Neural progenitor cell (in vitro differentiated cells): ENCODE measurements around the gene DCC. TPM values are rescaled to one million over a fixed set of nuclear protein-coding genes. Genes with fewer than 3 reads are reported as not detected.

Experiments
- DNase-seq: peaks from one replicate; pipeline ENCODE4 v3.0.0-alpha.2; 2016; ENCODE audit warnings: low spot score
- H2AFZ ChIP-seq: fragments of 200-600 bp; sonication (generic); replicated peaks from 2 replicates; pipeline ENCODE4 v1.6.1; 2016; ENCODE audit warnings: antibody characterized with exemption
- H3F3A ChIP-seq: fragments of 200-600 bp; sonication (generic); 2 replicates; pipeline ENCODE4 v1.6.1; 2016; ENCODE audit warnings: antibody characterized with exemption, low read depth
- H3K27ac ChIP-seq: fragments of 200-600 bp; sonication (generic); 2 replicates; pipeline ENCODE4 v1.5.1; 2016; ENCODE audit warnings: mild to moderate bottlenecking
- H3K27me3 ChIP-seq: fragments of 200-600 bp; sonication (generic); 2 replicates; pipeline ENCODE4 v1.6.1; 2016; ENCODE audit warnings: mild to moderate bottlenecking, moderate library complexity
- H3K36me3 ChIP-seq: fragments of 200-600 bp; sonication (generic); 2 replicates; pipeline ENCODE4 v1.5.1; 2016
- H3K4me1 ChIP-seq: fragments of 200-600 bp; sonication (generic); 2 replicates; pipeline ENCODE4 v1.6.1; 2016; ENCODE audit warnings: mixed run types
- H3K4me2 ChIP-seq: fragments of 200-600 bp; sonication (generic); 2 replicates; pipeline ENCODE4 v1.6.1; 2016
- H3K4me3 ChIP-seq: fragments of 200-600 bp; sonication (generic); 2 replicates; pipeline ENCODE4 v1.5.1; 2016
- H3K79me2 ChIP-seq: fragments of 200-600 bp; sonication (generic); 2 replicates; pipeline ENCODE4 v1.6.1; 2016; ENCODE audit warnings: low read depth
- H3K9ac ChIP-seq: fragments of 200-600 bp; sonication (generic); 2 replicates; pipeline ENCODE4 v1.6.1; 2016
- H3K9me3 ChIP-seq: fragments of 200-600 bp; sonication (generic); 2 replicates; pipeline ENCODE4 v1.5.1; 2016; ENCODE audit warnings: low read depth
- H4K20me1 ChIP-seq: fragments of 200-600 bp; sonication (generic); 2 replicates; pipeline ENCODE4 v1.6.1; 2016; ENCODE audit warnings: low read depth
- H3K27ac Mint-ChIP-seq: 3 replicates; pipeline ENCODE4 v1.8.0; 2021; ENCODE audit warnings: mixed read lengths
- H3K27me3 Mint-ChIP-seq: 2 replicates; pipeline ENCODE4 v1.8.0; 2022; ENCODE audit warnings: low read depth, mild to moderate bottlenecking, inconsistent platforms, moderate library complexity, mixed read lengths; ENCODE audit not compliant: insufficient read depth
- H3K36me3 Mint-ChIP-seq: 3 replicates; pipeline ENCODE4 v1.8.0; 2021; ENCODE audit warnings: mixed read lengths
- H3K4me1 Mint-ChIP-seq: 3 replicates; pipeline ENCODE4 v1.8.0; 2021; ENCODE audit warnings: mixed read lengths
- H3K4me3 Mint-ChIP-seq: 3 replicates; pipeline ENCODE4 v1.8.0; 2021; ENCODE audit warnings: mild to moderate bottlenecking, moderate library complexity, mixed read lengths
- H3K9me3 Mint-ChIP-seq: 3 replicates; pipeline ENCODE4 v1.8.0; 2020; ENCODE audit warnings: mixed read lengths
- CTCF ChIP-seq: fragments of 200-600 bp; sonication (generic); IDR thresholded peaks from 2 replicates; pipeline ENCODE4 v1.5.1; 2017; ENCODE audit warnings: antibody characterized with exemption, mild to moderate bottlenecking
- EZH2 ChIP-seq: fragments of 200-600 bp; sonication (generic); IDR thresholded peaks from 2 replicates; pipeline ENCODE4 v1.6.1; 2017; ENCODE audit warnings: antibody characterized with exemption, mild to moderate bottlenecking, moderate library complexity
- EZH2phosphoT487 ChIP-seq: fragments of 200-600 bp; sonication (generic); IDR thresholded peaks from 2 replicates; pipeline ENCODE4 v1.6.1; 2017; ENCODE audit warnings: antibody characterized with exemption
- total RNA-seq: library from RNA; depleted of rRNA; stranded (reverse); fragments of >200 nt; gene quantifications from 2 replicates; pipeline ENCODE4 v1.2.3, GENCODE V29; 2015; ENCODE audit warnings: low replicate concordance

Gene DCC
- total RNA-seq, 1 donor from 2014 or later: 0.41 TPM

- no peak overlapping the region for H3K9ac ChIP-seq
- H3K4me3 Mint-ChIP-seq: no peak overlapping the region
- H3K4me1 ChIP-seq: no peaks in the 10 kb centered on the region
- H3K4me1 Mint-ChIP-seq: peaks cover 5% of the 10 kb centered on the region
- H3K4me2 ChIP-seq: no peak overlapping the region
- H3K9me3 Mint-ChIP-seq: no peaks in the 10 kb centered on the region
- H3K36me3 Mint-ChIP-seq: no peaks in the 10 kb centered on the region
- H3K9me3 ChIP-seq: no peaks in the 10 kb centered on the region
- peaks cover 18% of the 10 kb centered on the region for H3K27me3 ChIP-seq
- H3K27me3 Mint-ChIP-seq: peaks cover 3% of the 10 kb centered on the region
- no peak overlapping the region for H3K27ac Mint-ChIP-seq
- H3K4me3 ChIP-seq: no peak overlapping the region
- H3F3A ChIP-seq: no peaks in the 10 kb centered on the region
- no peak for DNase-seq
- no peak overlapping the region for H2AFZ ChIP-seq
- no peaks in the 10 kb centered on the region for H4K20me1 ChIP-seq
- TF ChIP-seq EZH2phosphoT487 (no peak), CTCF (no peak), EZH2 (no peak)
- H3K36me3 ChIP-seq: no peaks in the 10 kb centered on the region
- H3K79me2 ChIP-seq: no peaks in the 10 kb centered on the region
- H3K27ac ChIP-seq: no peak overlapping the region
Observed at GRCh38 chr18:52334307-52334706, 5.7 kb upstream of the DCC start.

DNA sequence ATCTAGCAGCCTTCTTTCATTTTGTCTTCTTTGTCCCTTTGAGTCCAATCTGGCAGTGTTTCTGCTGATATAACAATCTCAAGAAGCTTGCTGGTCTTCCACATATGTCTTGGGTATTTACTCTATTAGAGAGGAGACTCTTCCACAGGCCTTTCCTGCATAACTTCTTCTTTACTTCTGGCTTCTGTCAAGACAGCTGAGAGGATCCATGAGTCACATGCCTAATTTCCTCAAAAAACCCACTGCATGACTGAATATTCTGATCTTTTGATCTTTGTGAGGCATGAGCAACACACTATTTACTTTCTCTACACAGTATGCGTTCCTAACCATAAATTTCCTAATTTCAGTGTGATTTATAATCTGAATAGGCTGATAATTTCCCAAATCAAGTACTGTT is 5.1 kb upstream of the DCC start:
- H3K27me3 Mint-ChIP-seq: peaks cover 3% of the 10 kb centered on the region
- H3K4me3 Mint-ChIP-seq: no peak overlapping the region

GRCh38 chr18:52337276-52337675 is 2.7 kb upstream of the DCC start:
- H3K27me3 Mint-ChIP-seq: peaks cover 11% of the 10 kb centered on the region
- TF ChIP-seq CTCF: no peak
- no peak for TF ChIP-seq EZH2
- no peak for TF ChIP-seq EZH2phosphoT487

More for the DNA sequence above, 5.1 kb upstream of the DCC start:
- no peak for DNase-seq
- H3K4me1 Mint-ChIP-seq: peaks cover 6% of the 10 kb centered on the region
- Histone ChIP-seq H3K4me2 (no peak overlapping the region), H3K9ac (no peak overlapping the region), H3K9me3 (no peaks in the 10 kb centered on the region), H3K79me2 (no peaks in the 10 kb centered on the region), H3K4me3 (no peak overlapping the region), H3K36me3 (no peaks in the 10 kb centered on the region), H2AFZ (no peak overlapping the region), H3K4me1 (no peaks in the 10 kb centered on the region), H3K27ac (no peak overlapping the region), H3F3A (no peaks in the 10 kb centered on the region), H3K27me3 (peaks cover 24% of the 10 kb centered on the region), H4K20me1 (no peaks in the 10 kb centered on the region)
- H3K27ac Mint-ChIP-seq: no peak overlapping the region
- no peaks in the 10 kb centered on the region for H3K36me3 Mint-ChIP-seq
- no peaks in the 10 kb centered on the region for H3K9me3 Mint-ChIP-seq
- TF ChIP-seq EZH2: no peak
- TF ChIP-seq EZH2phosphoT487: no peak
- TF ChIP-seq CTCF: no peak

More at GRCh38 chr18:52337276-52337675, 2.7 kb upstream of the DCC start:
- no peak overlapping the region for H2AFZ ChIP-seq
- H3K9me3 ChIP-seq: no peaks in the 10 kb centered on the region
- Mint-ChIP-seq H3K27ac (no peak overlapping the region), H3K9me3 (no peaks in the 10 kb centered on the region), H3K36me3 (no peaks in the 10 kb centered on the region), H3K4me1 (peaks cover 9% of the 10 kb centered on the region), H3K4me3 (no peak overlapping the region)
- no peaks in the 10 kb centered on the region for H4K20me1 ChIP-seq
- H3K27me3 ChIP-seq: peaks cover 47% of the 10 kb centered on the region
- H3K36me3 ChIP-seq: no peaks in the 10 kb centered on the region
- H3K4me1 ChIP-seq: peaks cover 12% of the 10 kb centered on the region
- H3K4me2 ChIP-seq: no peak overlapping the region
- H3K27ac ChIP-seq: no peak overlapping the region
- H3K79me2 ChIP-seq: no peaks in the 10 kb centered on the region
- no peak for DNase-seq
- H3K4me3 ChIP-seq: no peak overlapping the region
- H3K9ac ChIP-seq: no peak overlapping the region
- H3F3A ChIP-seq: no peaks in the 10 kb centered on the region
